GM18520 (cell line): ENCODE results near the gene CLPTM1L.
"Not testable (repeated sequence)": the region's sequence is repeated elsewhere in the genome, so short reads cannot be mapped to it uniquely, and the experiment has no call there.

Source experiments
- ATAC-seq: cut with Tn5 transposase; IDR thresholded peaks from one replicate; pipeline ENCODE4 v1.9.1; 2021; ENCODE audit not compliant: unreplicated experiment

The CLPTM1L gene

GRCh38 chr5:1343315-1343751 is 1.6 kb downstream of the CLPTM1L start:
- ATAC-seq = no peak

GRCh38 chr5:1342711-1343110 is 2.2 kb downstream of the CLPTM1L start:
- ATAC-seq = not testable (repeated sequence)

- no peak for ATAC-seq
These were observed 2.6 kb downstream of the CLPTM1L start for GRCh38 chr5:1342268-1342667.

GRCh38 chr5:1341863-1342262 is 3.0 kb downstream of the CLPTM1L start:
- ATAC-seq = no peak

GRCh38 chr5:1339818-1340210 is 5.1 kb downstream of the CLPTM1L start:
- ATAC-seq = not testable (repeated sequence)

GRCh38 chr5:1339139-1339817 is 5.6 kb downstream of the CLPTM1L start:
- not testable (repeated sequence) for ATAC-seq

- no peak for ATAC-seq
These were observed 6.3 kb downstream of the CLPTM1L start for GRCh38 chr5:1338506-1339070.

GRCh38 chr5:1338196-1338490 is 6.8 kb downstream of the CLPTM1L start:
- ATAC-seq = no peak

- ATAC-seq = no peak
These were observed 7.3 kb downstream of the CLPTM1L start for GRCh38 chr5:1337489-1338195.

- ATAC-seq = no peak
These were observed 8.0 kb downstream of the CLPTM1L start for GRCh38 chr5:1336749-1337488.

GRCh38 chr5:1336106-1336561 is 8.8 kb downstream of the CLPTM1L start:
- no peak for ATAC-seq

- no peak for ATAC-seq
These were observed 9.3 kb downstream of the CLPTM1L start for GRCh38 chr5:1335540-1336095.

- ATAC-seq = no peak
These were observed 9.9 kb downstream of the CLPTM1L start for GRCh38 chr5:1334831-1335539.

GRCh38 chr5:1333986-1334385 is 10.9 kb downstream of the CLPTM1L start:
- ATAC-seq = no peak

GRCh38 chr5:1333286-1333685 is 11.6 kb downstream of the CLPTM1L start:
- not testable (repeated sequence) for ATAC-seq

GRCh38 chr5:1332461-1333001 is 12.4 kb downstream of the CLPTM1L start:
- no peak for ATAC-seq

GRCh38 chr5:1331861-1332405 is 13.0 kb downstream of the CLPTM1L start:
- no peak for ATAC-seq

- ATAC-seq = no peak
These were observed 13.8 kb downstream of the CLPTM1L start for GRCh38 chr5:1330847-1331831.
